ENCODE results near the gene AAK1. TPM values are rescaled to one million over a fixed set of nuclear protein-coding genes. Genes with fewer than 3 reads are reported as not detected.

Gene AAK1
- polyA plus RNA-seq, 1 donor (not counting 4 experiments of a cell fraction or from before 2014, with no cell fraction given): 12.3 TPM

DNA sequence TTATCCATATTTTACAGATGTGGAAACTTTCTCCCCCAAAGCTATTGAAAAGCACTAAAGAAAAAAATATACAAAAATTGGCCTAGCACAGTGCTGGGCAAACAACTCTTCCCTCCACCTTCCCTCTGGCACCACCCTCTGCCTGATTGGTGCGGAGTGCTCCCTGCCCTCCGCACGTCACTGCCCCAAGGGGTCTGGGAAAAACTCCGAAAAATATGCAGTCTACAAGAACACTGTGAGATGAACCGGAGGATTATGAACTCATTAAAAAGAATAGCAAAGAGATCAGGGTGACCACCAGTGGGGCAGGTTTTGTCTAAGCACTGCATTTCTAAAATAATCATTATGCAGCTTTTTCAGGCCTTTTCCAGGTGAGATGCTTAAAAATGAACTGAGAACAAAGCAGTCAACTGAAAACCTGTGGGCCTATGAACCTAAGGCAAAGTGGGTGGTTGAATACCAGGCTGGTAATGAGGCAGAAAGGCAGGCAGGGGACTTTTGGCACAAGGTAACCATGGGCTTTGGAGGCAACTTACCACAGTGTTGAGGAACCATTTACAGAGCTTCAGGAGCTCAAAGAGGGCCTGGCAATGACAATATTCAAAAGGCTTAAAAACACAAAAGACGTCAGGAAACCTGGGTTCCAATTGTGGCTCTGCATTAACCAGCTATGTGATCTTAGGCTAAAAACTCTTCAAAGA lies 57.5 kb downstream of the AAK1 start:
- Histone ChIP-seq H3K9me1 (ENCODE audit: control insufficient read depth, extremely low read depth, insufficient read depth, low read length) (no peaks in the 10 kb centered on the region), H4K20me1 (ENCODE audit: control insufficient read depth, extremely low read depth, insufficient read depth, low read length) (no peaks in the 10 kb centered on the region), H3K4me3 (ENCODE audit: control insufficient read depth in 2 of 3, extremely low read depth in 1 of 3, insufficient read depth in 2 of 3, low read depth in 1 of 3, low read length in 3 of 3) (no peak overlapping the region), H3K79me2 (ENCODE audit: control insufficient read depth, insufficient read depth, low read length) (peaks cover 26% of the 10 kb centered on the region), H3K27me3 (ENCODE audit: control insufficient read depth, extremely low read depth, insufficient read depth, low read length) (no peaks in the 10 kb centered on the region), H3K27ac (ENCODE audit: control insufficient read depth, insufficient read depth, low read length) (no peak overlapping the region), H2AFZ (ENCODE audit: control insufficient read depth, low read length) (no peak overlapping the region), H3K36me3 (ENCODE audit: control insufficient read depth in 2 of 2, extremely low read depth in 1 of 2, insufficient read depth in 2 of 2, low read length in 2 of 2) (peaks cover 0 to 1% of the 10 kb centered on the region in 2 experiments), H3K4me1 (ENCODE audit: control insufficient read depth, extremely low read depth, insufficient read depth, low read length) (peaks cover 15% of the 10 kb centered on the region), H3K4me2 (ENCODE audit: control insufficient read depth, extremely low read depth, insufficient read depth, low read depth, low read length) (no peak overlapping the region), H3K9me3 (ENCODE audit: control insufficient read depth, low read depth, low read length) (no peaks in the 10 kb centered on the region), H3K9ac (ENCODE audit: control insufficient read depth, extremely low read depth, insufficient read depth, low read length) (no peak overlapping the region)
- dilution Hi-C loops (cut with MboI; ENCODE audit: extremely low pct_ligation_motif_present, low sequenced_read_pairs): no loop called here
- DNase-seq (ENCODE audit: low read depth, low spot score): no peak
- TF ChIP-seq EZH2 (IDR thresholded peaks at IDR 0.05; ENCODE audit: low read length): no peak
- TF ChIP-seq, protein P1, sequence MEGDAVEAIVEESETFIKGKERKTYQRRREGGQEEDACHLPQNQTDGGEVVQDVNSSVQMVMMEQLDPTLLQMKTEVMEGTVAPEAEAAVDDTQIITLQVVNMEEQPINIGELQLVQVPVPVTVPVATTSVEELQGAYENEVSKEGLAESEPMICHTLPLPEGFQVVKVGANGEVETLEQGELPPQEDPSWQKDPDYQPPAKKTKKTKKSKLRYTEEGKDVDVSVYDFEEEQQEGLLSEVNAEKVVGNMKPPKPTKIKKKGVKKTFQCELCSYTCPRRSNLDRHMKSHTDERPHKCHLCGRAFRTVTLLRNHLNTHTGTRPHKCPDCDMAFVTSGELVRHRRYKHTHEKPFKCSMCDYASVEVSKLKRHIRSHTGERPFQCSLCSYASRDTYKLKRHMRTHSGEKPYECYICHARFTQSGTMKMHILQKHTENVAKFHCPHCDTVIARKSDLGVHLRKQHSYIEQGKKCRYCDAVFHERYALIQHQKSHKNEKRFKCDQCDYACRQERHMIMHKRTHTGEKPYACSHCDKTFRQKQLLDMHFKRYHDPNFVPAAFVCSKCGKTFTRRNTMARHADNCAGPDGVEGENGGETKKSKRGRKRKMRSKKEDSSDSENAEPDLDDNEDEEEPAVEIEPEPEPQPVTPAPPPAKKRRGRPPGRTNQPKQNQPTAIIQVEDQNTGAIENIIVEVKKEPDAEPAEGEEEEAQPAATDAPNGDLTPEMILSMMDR (optimal IDR thresholded peaks at IDR 0.05 in 1 of 3, IDR thresholded peaks at IDR 0.05 in 1 of 3, conservative IDR thresholded peaks at IDR 0.05 in 1 of 3; ENCODE audit: extremely low read depth in 1 of 3, insufficient read depth in 2 of 3, low read length in 3 of 3): no peak
- no peak for FAIRE-seq

DNA sequence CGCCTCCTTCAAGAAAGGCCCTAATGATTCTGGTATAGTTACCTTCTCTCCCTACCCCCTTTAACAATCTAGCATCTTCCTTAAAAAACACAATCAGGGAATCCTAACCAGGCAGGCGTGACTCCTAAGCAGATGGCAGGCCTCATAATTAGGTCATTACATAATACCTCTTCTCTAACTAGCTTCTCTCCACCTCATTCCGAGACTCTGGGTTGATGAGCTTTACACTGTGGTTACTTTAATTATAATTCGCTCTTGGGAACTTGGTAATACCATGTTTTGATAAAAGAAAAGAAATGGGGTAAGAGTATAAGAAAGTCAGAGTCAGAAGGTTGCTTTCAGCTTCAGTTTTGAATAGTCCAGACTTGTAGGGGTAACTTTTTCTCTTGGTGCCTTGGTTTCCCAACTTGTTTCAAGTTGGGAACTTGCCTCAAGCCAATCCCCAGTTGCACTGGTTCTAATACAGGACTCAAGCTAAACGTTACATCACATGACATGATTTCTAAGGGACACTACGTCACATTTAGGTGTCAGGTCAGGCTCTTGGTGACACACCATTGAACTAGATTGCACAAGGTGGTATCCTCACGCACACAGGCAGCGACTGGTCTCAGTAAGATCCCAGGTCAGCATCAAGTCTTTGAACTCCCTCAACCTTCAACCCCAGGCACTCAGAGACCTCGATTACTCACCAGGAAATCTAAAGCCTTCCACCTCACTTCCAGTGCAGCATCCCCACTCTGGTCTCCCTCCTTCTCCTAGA lies 59.2 kb downstream of the AAK1 start:
- Histone ChIP-seq H3K4me2 (ENCODE audit: control insufficient read depth, extremely low read depth, insufficient read depth, low read depth, low read length) (no peak overlapping the region), H3K27me3 (ENCODE audit: control insufficient read depth, extremely low read depth, insufficient read depth, low read length) (no peaks in the 10 kb centered on the region), H3K9me1 (ENCODE audit: control insufficient read depth, extremely low read depth, insufficient read depth, low read length) (no peaks in the 10 kb centered on the region), H2AFZ (ENCODE audit: control insufficient read depth, low read length) (no peak overlapping the region), H3K4me1 (ENCODE audit: control insufficient read depth, extremely low read depth, insufficient read depth, low read length) (peaks cover 15% of the 10 kb centered on the region), H3K27ac (ENCODE audit: control insufficient read depth, insufficient read depth, low read length) (no peak overlapping the region), H4K20me1 (ENCODE audit: control insufficient read depth, extremely low read depth, insufficient read depth, low read length) (no peaks in the 10 kb centered on the region), H3K9ac (ENCODE audit: control insufficient read depth, extremely low read depth, insufficient read depth, low read length) (no peak overlapping the region), H3K36me3 (ENCODE audit: control insufficient read depth in 2 of 2, extremely low read depth in 1 of 2, insufficient read depth in 2 of 2, low read length in 2 of 2) (peaks cover 0 to 1% of the 10 kb centered on the region in 2 experiments), H3K4me3 (ENCODE audit: control insufficient read depth in 2 of 3, extremely low read depth in 1 of 3, insufficient read depth in 2 of 3, low read depth in 1 of 3, low read length in 3 of 3) (no peak overlapping the region), H3K79me2 (ENCODE audit: control insufficient read depth, insufficient read depth, low read length) (peaks cover 30% of the 10 kb centered on the region), H3K9me3 (ENCODE audit: control insufficient read depth, low read depth, low read length) (no peaks in the 10 kb centered on the region)
- TF ChIP-seq EZH2 (IDR thresholded peaks at IDR 0.05; ENCODE audit: low read length): no peak
- TF ChIP-seq, protein P1 (optimal IDR thresholded peaks at IDR 0.05 in 1 of 3, IDR thresholded peaks at IDR 0.05 in 1 of 3, conservative IDR thresholded peaks at IDR 0.05 in 1 of 3; ENCODE audit: extremely low read depth in 1 of 3, insufficient read depth in 2 of 3, low read length in 3 of 3): no peak
- FAIRE-seq (no peak), DNase-seq (ENCODE audit: low read depth, low spot score) (no peak)
- dilution Hi-C loops (cut with MboI; ENCODE audit: extremely low pct_ligation_motif_present, low sequenced_read_pairs): no loop called here

Measured in keratinocyte (primary cell).